Measurements from ENCODE around the gene MTHFSD.

- TF ChIP-seq HDAC6 (IDR thresholded peaks at IDR 0.05; ENCODE audit: low read depth, low read length) = no peak
- no peak for TF ChIP-seq CBX8 (IDR thresholded peaks at IDR 0.05; ENCODE audit: borderline replicate concordance, low read depth, low read length)
- TF ChIP-seq POLR2A (IDR thresholded peaks at IDR 0.05; ENCODE audit: control extremely low read depth in 1 of 2, low read depth in 2 of 2, low read length in 2 of 2) = no peak
- TF ChIP-seq KDM1A (IDR thresholded peaks at IDR 0.05; ENCODE audit: borderline replicate concordance, low read length) = no peak
- TF ChIP-seq RNF2 (IDR thresholded peaks at IDR 0.05; ENCODE audit: borderline replicate concordance, low read depth, low read length, missing control alignments, poor library complexity, severe bottlenecking) = peak; percentile 81
- peak; percentile 86; the same call in 1 of the 2 replicates for TF ChIP-seq EGR1 (IDR thresholded peaks at IDR 0.05; ENCODE audit: borderline replicate concordance, low read depth, low read length)
These were observed 39.6 kb downstream of the MTHFSD start for GRCh38 chr16:86515413-86515776.

Measured in H1 (cell line).